ENCODE measurements around the gene SAP30. TPM values are rescaled to one million over a fixed set of nuclear protein-coding genes. Genes with fewer than 3 reads are reported as not detected.

Gene SAP30
- total RNA-seq, 1 donor from 2014 or later, result 9.3 TPM

GRCh38 chr4:173360587-173361221, 10.1 kb upstream of the SAP30 start:
- Histone ChIP-seq H3K9me3 (no peaks in the 10 kb centered on the region), H3K4me1 (no peaks in the 10 kb centered on the region), H3K36me3 (no peaks in the 10 kb centered on the region), H3K27me3 (no peaks in the 10 kb centered on the region), H3K27ac (no peak overlapping the region), H3K4me3 (no peak overlapping the region)
- intact Hi-C loops (cut with DNase I), result no loop called here
- no peak for DNase-seq (ENCODE audit: low spot score in 2 of 2)
- peak in 2 of 3 experiments; percentile 21 to 38 for TF ChIP-seq CTCF (IDR thresholded peaks at IDR 0.05)

- Histone ChIP-seq H3K4me1 (peaks cover 0 to 5% of the 10 kb centered on the region in 2 donors), H3K36me3 (no peaks in the 10 kb centered on the region), H3K27me3 (no peaks in the 10 kb centered on the region), H3K27ac (no peak overlapping the region), H3K4me3 (no peak overlapping the region), H3K9me3 (no peaks in the 10 kb centered on the region)
- DNase-seq (ENCODE audit: low spot score in 2 of 2), result no peak
- no peak for TF ChIP-seq CTCF (IDR thresholded peaks at IDR 0.05)
- intact Hi-C loops (cut with DNase I), result no loop called here
Measured at GRCh38 chr4:173362666-173363065, 8.1 kb upstream of the SAP30 start.

- peaks cover 0 to 7% of the 10 kb centered on the region in 2 donors for H3K4me1 ChIP-seq
- DNase-seq (ENCODE audit: low spot score in 2 of 2), result no peak
- intact Hi-C loops (cut with DNase I), result loop anchor here (5.0 kb wide), 1 partner anchor 48 kb away; no protein-coding TSS in a partner anchor
- no peak overlapping the region for H3K4me3 ChIP-seq
- TF ChIP-seq CTCF (IDR thresholded peaks at IDR 0.05), result no peak
- no peaks in the 10 kb centered on the region for H3K9me3 ChIP-seq
- no peaks in the 10 kb centered on the region for H3K36me3 ChIP-seq
- H3K27ac ChIP-seq, result peak overlapping the region in 1 of 2 donors; percentile 14
- H3K27me3 ChIP-seq, result no peaks in the 10 kb centered on the region
Measured at GRCh38 chr4:173365359-173365996, 5.3 kb upstream of the SAP30 start.

- no peak for TF ChIP-seq CTCF (IDR thresholded peaks at IDR 0.05)
- no peak for DNase-seq (ENCODE audit: low spot score in 2 of 2)
- peaks cover 0 to 7% of the 10 kb centered on the region in 2 donors for H3K4me1 ChIP-seq
- peak overlapping the region in 1 of 2 donors; percentile 79 for H3K4me3 ChIP-seq
- H3K36me3 ChIP-seq, result no peaks in the 10 kb centered on the region
- no peaks in the 10 kb centered on the region for H3K9me3 ChIP-seq
- intact Hi-C loops (cut with DNase I), result loop anchor here (5.0 kb wide), 1 partner anchor 50 kb away; no protein-coding TSS in a partner anchor
- peak overlapping the region in 1 of 2 donors; percentile 58 for H3K27ac ChIP-seq
- no peaks in the 10 kb centered on the region for H3K27me3 ChIP-seq
Measured at GRCh38 chr4:173367285-173367684, 3.5 kb upstream of the SAP30 start.

GRCh38 chr4:173367946-173368345, 2.8 kb upstream of the SAP30 start:
- Histone ChIP-seq H3K4me1 (peaks cover 0 to 7% of the 10 kb centered on the region in 2 donors), H3K36me3 (no peaks in the 10 kb centered on the region), H3K27me3 (no peaks in the 10 kb centered on the region), H3K4me3 (peak overlapping the region; percentile 28 to 79), H3K9me3 (no peaks in the 10 kb centered on the region), H3K27ac (peak overlapping the region in 1 of 2 donors; percentile 19)
- no peak for DNase-seq (ENCODE audit: low spot score in 2 of 2)
- intact Hi-C loops (cut with DNase I), result loop anchor here (5.0 kb wide), 1 partner anchor 51 kb away; no protein-coding TSS in a partner anchor
- TF ChIP-seq CTCF (IDR thresholded peaks at IDR 0.05), result no peak

All from ascending aorta (tissue), 2 donors.